WI38 (cell line): Measurements from ENCODE around the gene SLC22A5.

ENCODE experiments used
- H3K4me3 ChIP-seq: 2 replicates; pipeline ENCODE4 v1.5.1; 2011; ENCODE audit warnings: low read depth, mild to moderate bottlenecking, control low read depth, low read length
- TF ChIP-seq, protein P1 (sequence below): IDR thresholded peaks from 2 replicates; pipeline ENCODE4 v1.5.1; 2012; ENCODE audit warnings: low read depth, mild to moderate bottlenecking, control low read depth, low read length

The SLC22A5 gene

DNA sequence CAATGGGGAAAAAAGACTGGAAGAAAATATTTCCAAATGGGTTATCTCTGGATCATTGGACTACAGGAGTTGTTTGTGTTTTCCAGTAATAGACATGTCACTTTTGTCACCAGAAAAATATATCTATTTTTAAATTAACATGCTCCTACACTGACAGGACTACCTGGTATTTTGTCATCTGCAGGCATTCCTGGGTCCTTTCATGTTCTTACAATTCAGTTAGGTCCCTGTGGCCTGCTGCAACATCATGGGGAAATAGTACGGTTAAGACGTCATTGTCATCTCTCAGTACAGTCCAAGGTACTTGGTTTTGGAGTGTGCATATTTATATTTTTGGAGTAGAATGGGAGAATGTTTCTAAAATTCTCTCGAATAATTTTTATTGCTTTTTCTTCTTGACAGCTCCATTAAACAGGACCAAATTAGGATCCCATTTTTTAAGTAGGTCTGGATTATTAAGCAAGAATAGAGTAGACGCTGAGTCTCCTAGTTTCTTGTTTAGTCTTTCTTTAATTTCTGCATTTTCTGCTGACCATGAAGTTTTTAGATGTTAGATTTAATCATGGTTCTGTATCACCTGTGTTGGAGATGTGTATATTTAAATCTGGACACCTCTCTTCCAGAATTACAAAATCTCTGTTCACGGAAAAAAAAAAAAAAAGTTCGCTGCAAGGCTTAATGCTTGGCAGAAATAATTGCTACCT is 46.9 kb downstream of the SLC22A5 start:
- TF ChIP-seq, protein P1, sequence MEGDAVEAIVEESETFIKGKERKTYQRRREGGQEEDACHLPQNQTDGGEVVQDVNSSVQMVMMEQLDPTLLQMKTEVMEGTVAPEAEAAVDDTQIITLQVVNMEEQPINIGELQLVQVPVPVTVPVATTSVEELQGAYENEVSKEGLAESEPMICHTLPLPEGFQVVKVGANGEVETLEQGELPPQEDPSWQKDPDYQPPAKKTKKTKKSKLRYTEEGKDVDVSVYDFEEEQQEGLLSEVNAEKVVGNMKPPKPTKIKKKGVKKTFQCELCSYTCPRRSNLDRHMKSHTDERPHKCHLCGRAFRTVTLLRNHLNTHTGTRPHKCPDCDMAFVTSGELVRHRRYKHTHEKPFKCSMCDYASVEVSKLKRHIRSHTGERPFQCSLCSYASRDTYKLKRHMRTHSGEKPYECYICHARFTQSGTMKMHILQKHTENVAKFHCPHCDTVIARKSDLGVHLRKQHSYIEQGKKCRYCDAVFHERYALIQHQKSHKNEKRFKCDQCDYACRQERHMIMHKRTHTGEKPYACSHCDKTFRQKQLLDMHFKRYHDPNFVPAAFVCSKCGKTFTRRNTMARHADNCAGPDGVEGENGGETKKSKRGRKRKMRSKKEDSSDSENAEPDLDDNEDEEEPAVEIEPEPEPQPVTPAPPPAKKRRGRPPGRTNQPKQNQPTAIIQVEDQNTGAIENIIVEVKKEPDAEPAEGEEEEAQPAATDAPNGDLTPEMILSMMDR = no peak
- H3K4me3 ChIP-seq = no peak overlapping the region

DNA sequence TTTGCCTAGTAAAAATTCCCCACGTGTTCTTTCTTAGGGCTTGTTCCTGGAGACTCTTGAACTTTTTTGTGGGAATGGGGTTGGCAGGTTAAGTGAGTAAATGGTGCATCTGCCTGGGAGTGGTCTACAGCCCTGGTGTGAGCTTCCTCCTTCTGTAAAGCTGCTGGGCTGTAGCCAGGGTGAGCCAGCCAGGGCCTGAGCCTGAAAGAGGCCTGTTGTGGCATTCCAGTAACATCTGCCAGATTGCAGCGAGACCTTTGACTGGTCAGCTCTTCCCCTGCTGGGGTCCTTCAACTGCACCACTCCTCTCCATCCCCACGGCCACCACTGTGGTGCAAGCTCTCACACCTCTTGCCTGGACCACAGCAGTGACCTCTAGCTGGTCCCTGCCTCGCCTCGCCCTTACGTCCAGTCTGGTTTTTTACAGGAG is 47.5 kb downstream of the SLC22A5 start:
- TF ChIP-seq, protein P1 = no peak
- no peak overlapping the region for H3K4me3 ChIP-seq

GRCh38 chr5:132417461-132417860 is 48.0 kb downstream of the SLC22A5 start:
- no peak overlapping the region for H3K4me3 ChIP-seq
- TF ChIP-seq, protein P1 = no peak

- no peak overlapping the region for H3K4me3 ChIP-seq
- TF ChIP-seq, protein P1 = no peak
Observed at GRCh38 chr5:132417889-132418485, 48.5 kb downstream of the SLC22A5 start.

DNA sequence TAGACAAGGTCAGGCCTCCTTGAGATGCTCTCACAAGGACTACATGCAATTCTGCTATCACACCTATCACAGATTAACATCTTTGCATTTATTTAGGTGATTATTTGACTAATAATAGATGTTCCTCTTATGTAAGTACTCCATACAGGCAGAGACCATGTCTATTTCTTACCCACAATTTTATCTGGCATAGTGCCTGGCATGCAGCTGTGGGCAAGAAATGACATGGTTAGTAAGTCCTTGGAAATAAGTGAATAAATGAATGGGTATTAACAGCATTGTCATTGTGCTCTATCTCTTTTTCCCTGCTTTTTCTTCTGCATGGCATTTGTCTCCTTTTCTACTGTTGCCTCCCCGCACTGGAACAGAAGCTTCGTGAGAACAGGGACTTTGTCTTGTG is 49.4 kb downstream of the SLC22A5 start:
- TF ChIP-seq, protein P1 = no peak
- H3K4me3 ChIP-seq = no peak overlapping the region

GRCh38 chr5:132419502-132420468 is 50.3 kb downstream of the SLC22A5 start:
- no peak overlapping the region for H3K4me3 ChIP-seq
- TF ChIP-seq, protein P1 = peak; percentile 77
